ENCODE measurements around the gene HNRNPUL2. TPM values are rescaled to one million over a fixed set of nuclear protein-coding genes. Genes with fewer than 3 reads are reported as not detected.

HNRNPUL2 gene
- total and polyA plus RNA-seq, 8 donors = 10.3 to 73.5 (median 29.6) TPM

DNA sequence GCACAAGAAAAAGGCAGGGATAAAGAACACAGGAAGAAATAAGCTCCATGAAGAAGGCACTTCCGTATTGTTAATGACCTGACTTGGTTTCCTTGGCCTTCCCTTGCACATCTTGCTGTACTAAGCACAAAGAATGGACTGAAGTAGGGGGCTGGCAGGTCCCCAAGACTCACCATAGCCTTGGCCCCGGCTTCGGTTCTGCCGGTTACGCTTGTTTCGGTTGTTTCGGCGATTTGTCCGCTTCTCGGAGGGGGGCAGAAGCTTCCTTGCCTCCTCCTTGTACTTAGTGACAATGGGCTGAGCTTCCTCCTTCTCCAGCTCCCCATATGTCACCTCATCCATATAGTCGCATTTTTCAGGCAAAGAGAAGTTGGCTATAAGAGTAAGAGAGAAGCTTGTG is 10.4 kb downstream of the HNRNPUL2 start:
- no peak overlapping the region for H3K4me3 ChIP-seq

GRCh38 chr11:62716206-62716605 is 11.1 kb downstream of the HNRNPUL2 start:
- WGBS, 5 donors = 77 to 87% (median 81%) methylated on average over 5 of the region's 5 CpGs
- DNase-seq = no peak
- TF ChIP-seq POLR2A (IDR thresholded peaks at IDR 0.05) (no peak), EP300 (IDR thresholded peaks at IDR 0.05) (no peak), POLR2AphosphoS5 (IDR thresholded peaks at IDR 0.05) (no peak)
- TF ChIP-seq, protein P1, sequence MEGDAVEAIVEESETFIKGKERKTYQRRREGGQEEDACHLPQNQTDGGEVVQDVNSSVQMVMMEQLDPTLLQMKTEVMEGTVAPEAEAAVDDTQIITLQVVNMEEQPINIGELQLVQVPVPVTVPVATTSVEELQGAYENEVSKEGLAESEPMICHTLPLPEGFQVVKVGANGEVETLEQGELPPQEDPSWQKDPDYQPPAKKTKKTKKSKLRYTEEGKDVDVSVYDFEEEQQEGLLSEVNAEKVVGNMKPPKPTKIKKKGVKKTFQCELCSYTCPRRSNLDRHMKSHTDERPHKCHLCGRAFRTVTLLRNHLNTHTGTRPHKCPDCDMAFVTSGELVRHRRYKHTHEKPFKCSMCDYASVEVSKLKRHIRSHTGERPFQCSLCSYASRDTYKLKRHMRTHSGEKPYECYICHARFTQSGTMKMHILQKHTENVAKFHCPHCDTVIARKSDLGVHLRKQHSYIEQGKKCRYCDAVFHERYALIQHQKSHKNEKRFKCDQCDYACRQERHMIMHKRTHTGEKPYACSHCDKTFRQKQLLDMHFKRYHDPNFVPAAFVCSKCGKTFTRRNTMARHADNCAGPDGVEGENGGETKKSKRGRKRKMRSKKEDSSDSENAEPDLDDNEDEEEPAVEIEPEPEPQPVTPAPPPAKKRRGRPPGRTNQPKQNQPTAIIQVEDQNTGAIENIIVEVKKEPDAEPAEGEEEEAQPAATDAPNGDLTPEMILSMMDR (IDR thresholded peaks at IDR 0.05) = no peak
- Histone ChIP-seq H3K27ac (peak overlapping the region in 2 of 5 donors; percentile 63 to 81), H3K4me1 (peaks cover 42 to 87% (median 60%) of the 10 kb centered on the region in 4 donors), H3K9me3 (no peaks in the 10 kb centered on the region), H3K27me3 (no peaks in the 10 kb centered on the region), H3K4me3 (no peak overlapping the region), H3K36me3 (peaks cover 91 to 99% (median 98%) of the 10 kb centered on the region in 4 donors)
- intact Hi-C loops (cut with DNase I; ENCODE audit: low total_unique reads) = no loop called here

More for the DNA sequence above, 10.4 kb downstream of the HNRNPUL2 start:
- intact Hi-C loops (cut with DNase I; ENCODE audit: low total_unique reads) = no loop called here
- DNase-seq = no peak
- TF ChIP-seq POLR2A (IDR thresholded peaks at IDR 0.05) (no peak), POLR2AphosphoS5 (IDR thresholded peaks at IDR 0.05) (no peak), EP300 (IDR thresholded peaks at IDR 0.05) (no peak)
- TF ChIP-seq, protein P1 (IDR thresholded peaks at IDR 0.05) = no peak
- Histone ChIP-seq H3K9me3 (no peaks in the 10 kb centered on the region), H3K36me3 (peaks cover 88 to 99% (median 98%) of the 10 kb centered on the region in 4 donors), H3K4me1 (peaks cover 42 to 85% (median 58%) of the 10 kb centered on the region in 4 donors), H3K27ac (no peak overlapping the region), H3K27me3 (no peaks in the 10 kb centered on the region)
- WGBS, 5 donors = 58 to 86% (median 71%) methylated on average over 11 of the region's 11 CpGs

DNA sequence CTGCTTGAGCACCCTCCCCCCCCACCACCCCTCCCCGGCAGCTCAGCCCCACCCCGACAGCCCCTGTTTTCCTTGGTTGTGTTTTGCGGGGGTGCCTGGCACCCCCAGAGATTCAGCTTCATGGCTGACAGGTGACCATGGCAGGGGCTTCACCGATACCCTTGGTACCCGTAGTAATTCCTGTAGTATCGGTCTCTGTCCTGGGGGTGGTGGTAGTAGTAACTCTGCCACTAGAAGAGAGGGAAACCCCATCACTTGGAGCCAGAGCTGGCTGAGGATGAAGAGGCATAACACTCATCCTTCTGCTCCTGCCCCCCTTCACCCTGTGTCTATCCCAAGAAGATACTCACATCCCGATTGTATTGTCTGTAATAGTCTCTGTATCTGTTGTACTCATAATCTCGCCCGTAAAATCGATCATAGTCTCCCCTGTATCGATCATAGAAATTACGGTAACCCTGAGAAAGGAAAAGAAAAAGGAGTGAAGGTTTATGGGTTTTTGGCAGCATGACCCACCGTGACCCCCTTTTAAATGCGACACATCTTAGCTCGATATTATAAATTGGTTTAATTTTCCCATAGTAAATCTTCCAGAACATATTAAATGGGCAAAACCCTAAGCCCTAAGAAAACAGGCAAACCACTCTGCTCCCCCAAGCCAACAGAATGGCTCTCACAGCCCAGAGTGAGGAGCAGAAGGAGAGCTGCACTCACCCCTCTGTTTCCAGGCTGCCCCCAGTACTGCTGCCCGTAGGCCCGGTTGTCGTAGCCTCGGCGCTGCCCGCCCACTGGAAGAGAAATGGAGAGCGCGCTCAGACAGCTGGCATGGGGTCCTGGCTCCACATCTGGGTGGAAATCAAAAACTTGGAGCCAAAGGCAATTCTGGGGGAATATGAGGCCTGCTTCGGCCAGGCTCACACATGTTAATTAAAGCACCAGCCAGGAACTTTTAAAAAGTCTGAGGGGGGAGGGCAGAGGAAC is 11.8 kb downstream of the HNRNPUL2 start:
- H3K36me3 ChIP-seq = peaks cover 85 to 99% (median 98%) of the 10 kb centered on the region in 4 donors
- no peak overlapping the region for H3K4me3 ChIP-seq
- DNase-seq = no peak
- H3K4me1 ChIP-seq = peaks cover 43 to 95% (median 66%) of the 10 kb centered on the region in 4 donors
- WGBS, 5 donors = 87 to 91% (median 88%) methylated on average over 24 of the region's 24 CpGs
- intact Hi-C loops (cut with DNase I; ENCODE audit: low total_unique reads) = no loop called here
- peak overlapping the region; percentile 35 to 81 (median 63) for H3K27ac ChIP-seq
- TF ChIP-seq, protein P1 (IDR thresholded peaks at IDR 0.05) = no peak
- TF ChIP-seq EP300 (IDR thresholded peaks at IDR 0.05) (no peak), POLR2AphosphoS5 (IDR thresholded peaks at IDR 0.05) (no peak), POLR2A (IDR thresholded peaks at IDR 0.05) (no peak)
- H3K9me3 ChIP-seq = no peaks in the 10 kb centered on the region
- no peaks in the 10 kb centered on the region for H3K27me3 ChIP-seq

GRCh38 chr11:62713343-62713742 is 13.9 kb downstream of the HNRNPUL2 start:
- DNase-seq = peak; percentile 60 to 77
- 24 to 63% (median 38%) methylated on average over 2 of the region's 2 CpGs for WGBS, 5 donors
- TF ChIP-seq POLR2AphosphoS5 (IDR thresholded peaks at IDR 0.05) = peak in 1 of 3 donors; percentile 55
- no peak for TF ChIP-seq EP300 (IDR thresholded peaks at IDR 0.05)
- no peak for TF ChIP-seq POLR2A (IDR thresholded peaks at IDR 0.05)
- TF ChIP-seq, protein P1 (IDR thresholded peaks at IDR 0.05) = no peak
- Histone ChIP-seq H3K27me3 (no peaks in the 10 kb centered on the region), H3K9me3 (no peaks in the 10 kb centered on the region), H3K36me3 (peaks cover 64 to 80% (median 78%) of the 10 kb centered on the region in 4 donors), H3K4me3 (no peak overlapping the region), H3K27ac (peak overlapping the region; percentile 43 to 81 (median 63)), H3K4me1 (peaks cover 46 to 93% (median 69%) of the 10 kb centered on the region in 4 donors)
- intact Hi-C loops (cut with DNase I; ENCODE audit: low total_unique reads) = no loop called here
